Hepatocyte (in vitro differentiated cells): Measurements from ENCODE around the gene TNFRSF14.

Experiments used
- EZH2 ChIP-seq: fragments of 200-600 bp; sonication (generic); IDR thresholded peaks from 2 replicates; pipeline ENCODE4 v1.6.1; 2016; ENCODE audit warnings: antibody characterized with exemption, mild to moderate bottlenecking, borderline replicate concordance
- EZH2phosphoT487 ChIP-seq: fragments of 200-600 bp; sonication (generic); IDR thresholded peaks from one replicate; pipeline ENCODE4 v1.6.1; 2018; ENCODE audit warnings: antibody characterized with exemption, mild to moderate bottlenecking, low read depth, moderate library complexity; ENCODE audit not compliant: unreplicated experiment, severe bottlenecking
- TF ChIP-seq, protein P1 (sequence below): fragments of 200-600 bp; sonication (generic); IDR thresholded peaks from 2 replicates; pipeline ENCODE4 v1.5.1; 2016; ENCODE audit warnings: antibody characterized with exemption, mild to moderate bottlenecking; ENCODE audit not compliant: poor library complexity

GRCh38 chr1:2601721-2602303 is 45.6 kb downstream of the TNFRSF14 start:
- TF ChIP-seq, protein P1, sequence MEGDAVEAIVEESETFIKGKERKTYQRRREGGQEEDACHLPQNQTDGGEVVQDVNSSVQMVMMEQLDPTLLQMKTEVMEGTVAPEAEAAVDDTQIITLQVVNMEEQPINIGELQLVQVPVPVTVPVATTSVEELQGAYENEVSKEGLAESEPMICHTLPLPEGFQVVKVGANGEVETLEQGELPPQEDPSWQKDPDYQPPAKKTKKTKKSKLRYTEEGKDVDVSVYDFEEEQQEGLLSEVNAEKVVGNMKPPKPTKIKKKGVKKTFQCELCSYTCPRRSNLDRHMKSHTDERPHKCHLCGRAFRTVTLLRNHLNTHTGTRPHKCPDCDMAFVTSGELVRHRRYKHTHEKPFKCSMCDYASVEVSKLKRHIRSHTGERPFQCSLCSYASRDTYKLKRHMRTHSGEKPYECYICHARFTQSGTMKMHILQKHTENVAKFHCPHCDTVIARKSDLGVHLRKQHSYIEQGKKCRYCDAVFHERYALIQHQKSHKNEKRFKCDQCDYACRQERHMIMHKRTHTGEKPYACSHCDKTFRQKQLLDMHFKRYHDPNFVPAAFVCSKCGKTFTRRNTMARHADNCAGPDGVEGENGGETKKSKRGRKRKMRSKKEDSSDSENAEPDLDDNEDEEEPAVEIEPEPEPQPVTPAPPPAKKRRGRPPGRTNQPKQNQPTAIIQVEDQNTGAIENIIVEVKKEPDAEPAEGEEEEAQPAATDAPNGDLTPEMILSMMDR = no peak
- TF ChIP-seq EZH2 (no peak), EZH2phosphoT487 (no peak)
